K562 (cell line): ENCODE measurements around the gene TUT1. TPM values are rescaled to one million over a fixed set of nuclear protein-coding genes. Genes with fewer than 3 reads are reported as not detected.

Experiments
- CREB3 ChIP-seq: fragments of 450-650 bp; conservative IDR thresholded peaks from 2 replicates; pipeline ENCODE4 v1.6.1; 2016; ENCODE audit warnings: missing genetic modification characterization, low read depth, mild to moderate bottlenecking, missing compliant biosample characterization, moderate library complexity
- CTCFL ChIP-seq: IDR thresholded peaks from 2 replicates; pipeline ENCODE4 v1.6.1; 2011; ENCODE audit warnings: borderline replicate concordance, low read depth, mild to moderate bottlenecking, moderate library complexity, low read length; ENCODE audit not compliant: insufficient read depth, poor library complexity, severe bottlenecking
- GTF2F1 ChIP-seq: IDR thresholded peaks from 2 replicates; pipeline ENCODE4 v1.6.1; 2011; ENCODE audit warnings: low read depth, low read length, improper control_type of control experiment
- ZKSCAN3 ChIP-seq: fragments of 250-450 bp; sonication (Bioruptor Pico); IDR thresholded peaks from 2 replicates; pipeline ENCODE4 v1.4.0; 2020
- polyA plus RNA-seq, 8 experiments: library from polyadenylated mRNA; depleted of rRNA in 4 of 8; stranded (reverse) in 5 of 8; unstranded in 3 of 8; fragments of >200 nt; fragmentation: Nextera tagmentation in 2 of 8; fragmentation: Illumina TruSeq in 1 of 8; extraction: Ambion mirVana in 2 of 8; extraction: Trizol in 1 of 8; gene quantifications; 2 replicates each; pipeline versions ENCODE4 v1.2.1 to v1.2.3, GENCODE V29; 2011 to 2014; ENCODE audit warnings: inconsistent platforms in 1 of 8, missing spikeins in 1 of 8
- total RNA-seq, 7 experiments: library from RNA; depleted of rRNA in 6 of 7; stranded (reverse); fragments of >200 nt in 6 of 7; fragmentation: Illumina TruSeq in 2 of 7; extraction: Trizol in 2 of 7; gene quantifications; 2 replicates each; pipeline versions ENCODE4 v1.2.1 to v1.2.3, GENCODE V29; 2011 to 2021; ENCODE audit warnings: low replicate concordance in 1 of 7
- TF ChIP-seq, protein P1 (sequence below), 2 experiments: fragments of 450-650 bp; IDR thresholded peaks; 2 replicates each; pipeline ENCODE4 v1.6.1; 2016; ENCODE audit warnings: mild to moderate bottlenecking in 2 of 2, borderline replicate concordance in 1 of 2, low read depth in 1 of 2, moderate library complexity in 1 of 2

The TUT1 gene
- total and polyA plus RNA-seq, 9 of the 15 experiments (the other 6 are each of a cell fraction or from before 2014, with no cell fraction given), result 0.66 to 44.3 (median 15.7) TPM

GRCh38 chr11:62535802-62536201 is 55.5 kb downstream of the TUT1 start (continued):
- TF ChIP-seq CTCFL, result no peak
- no peak for TF ChIP-seq GTF2F1
- no peak for TF ChIP-seq ZKSCAN3 (CRISPR knock-in tag)
- TF ChIP-seq, protein P1, sequence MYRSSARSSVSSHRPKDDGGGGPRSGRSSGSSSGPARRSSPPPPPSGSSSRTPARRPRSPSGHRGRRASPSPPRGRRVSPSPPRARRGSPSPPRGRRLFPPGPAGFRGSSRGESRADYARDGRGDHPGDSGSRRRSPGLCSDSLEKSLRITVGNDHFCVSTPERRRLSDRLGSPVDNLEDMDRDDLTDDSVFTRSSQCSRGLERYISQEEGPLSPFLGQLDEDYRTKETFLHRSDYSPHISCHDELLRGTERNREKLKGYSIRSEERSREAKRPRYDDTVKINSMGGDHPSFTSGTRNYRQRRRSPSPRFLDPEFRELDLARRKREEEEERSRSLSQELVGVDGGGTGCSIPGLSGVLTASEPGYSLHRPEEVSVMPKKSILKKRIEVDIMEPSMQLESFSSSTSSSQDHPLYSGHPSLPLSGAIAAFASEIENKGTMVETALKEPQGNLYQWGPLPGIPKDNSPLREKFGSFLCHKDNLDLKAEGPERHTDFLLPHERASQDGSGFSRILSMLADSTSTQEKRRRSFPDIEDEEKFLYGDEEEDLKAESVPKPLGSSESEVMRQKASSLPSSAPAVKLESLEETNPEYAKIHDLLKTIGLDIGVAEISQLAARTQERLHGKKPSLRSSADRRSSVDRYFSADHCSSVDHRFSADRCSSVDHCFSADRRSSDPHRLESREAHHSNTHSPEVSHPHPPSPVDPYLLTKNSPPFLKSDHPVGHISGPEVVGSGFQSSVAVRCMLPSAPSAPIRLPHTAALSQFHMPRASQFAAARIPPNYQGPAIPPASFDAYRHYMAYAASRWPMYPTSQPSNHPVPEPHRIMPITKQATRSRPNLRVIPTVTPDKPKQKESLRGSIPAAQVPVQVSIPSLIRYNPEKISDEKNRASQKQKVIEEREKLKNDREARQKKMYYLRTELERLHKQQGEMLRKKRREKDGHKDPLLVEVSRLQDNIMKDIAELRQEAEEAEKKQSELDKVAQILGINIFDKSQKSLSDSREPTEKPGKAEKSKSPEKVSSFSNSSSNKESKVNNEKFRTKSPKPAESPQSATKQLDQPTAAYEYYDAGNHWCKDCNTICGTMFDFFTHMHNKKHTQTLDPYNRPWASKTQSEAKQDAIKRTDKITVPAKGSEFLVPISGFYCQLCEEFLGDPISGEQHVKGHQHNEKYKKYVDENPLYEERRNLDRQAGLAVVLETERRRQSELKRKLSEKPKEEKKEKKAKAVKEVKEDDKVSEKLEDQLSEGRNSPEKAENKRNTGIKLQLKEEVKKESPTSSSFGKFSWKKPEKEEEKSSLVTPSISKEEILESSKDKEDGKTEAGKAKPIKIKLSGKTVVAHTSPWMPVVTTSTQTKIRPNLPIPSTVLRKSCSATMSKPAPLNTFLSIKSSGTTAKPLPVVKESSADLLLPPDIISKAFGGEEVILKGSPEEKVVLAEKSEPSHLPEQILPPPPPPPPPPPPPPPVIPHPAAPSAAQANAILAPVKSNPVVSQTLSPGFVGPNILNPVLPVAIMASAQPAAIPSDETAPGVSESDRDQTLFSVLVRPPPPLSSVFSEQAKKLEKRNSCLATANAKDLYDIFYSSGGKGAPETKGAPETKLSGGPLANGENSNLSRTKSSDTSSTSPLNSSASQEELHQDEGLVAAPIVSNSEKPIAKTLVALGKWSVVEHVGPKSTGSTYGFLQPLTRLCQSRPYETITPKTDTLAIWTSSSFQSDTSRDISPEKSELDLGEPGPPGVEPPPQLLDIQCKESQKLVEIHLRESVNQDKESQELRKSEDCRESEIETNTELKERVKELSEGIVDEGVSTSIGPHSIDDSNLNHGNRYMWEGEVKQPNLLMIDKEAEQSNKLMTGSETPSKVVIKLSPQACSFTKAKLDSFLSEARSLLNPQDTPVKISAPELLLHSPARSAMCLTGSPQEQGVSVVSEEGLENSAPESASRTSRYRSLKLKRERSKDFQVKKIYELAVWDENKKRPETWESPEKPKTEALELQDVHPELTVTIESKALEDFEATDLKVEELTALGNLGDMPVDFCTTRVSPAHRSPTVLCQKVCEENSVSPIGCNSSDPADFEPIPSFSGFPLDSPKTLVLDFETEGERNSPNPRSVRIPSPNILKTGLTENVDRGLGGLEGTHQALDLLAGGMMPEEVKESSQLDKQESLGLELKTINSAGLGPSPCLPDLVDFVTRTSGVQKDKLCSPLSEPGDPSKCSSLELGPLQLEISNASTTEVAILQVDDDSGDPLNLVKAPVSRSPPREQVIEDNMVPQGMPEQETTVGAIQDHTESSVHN (IDR thresholded peaks at IDR 0.05; ENCODE audit: borderline replicate concordance in 1 of 2, low read depth in 1 of 2), result no peak
- no peak for TF ChIP-seq CREB3
- TF ChIP-seq, all 486 proteins: peak for 0
